Common myeloid progenitor, CD34-positive (primary cell): ENCODE results near the gene PAMR1.

Experiments
- CTCF ChIA-PET: fragments of 350-600 bp; sonication (Branson Sonifier 250); formaldehyde crosslinking; loops from one replicate; lab custom pipeline; 2021; ENCODE audit warnings: antibody characterized with exemption; lab: Charles Lee
- POLR2A ChIA-PET: fragments of 350-600 bp; sonication (Branson Sonifier 250); formaldehyde crosslinking; loops from one replicate; lab custom pipeline; 2021; ENCODE audit warnings: antibody characterized with exemption; lab: Charles Lee
- DNase-seq, 3 donors: peaks; one replicate each; pipeline versions ENCODE4 v3.0.0 to v3.0.0-alpha.2; 2013
- H3K27ac ChIP-seq, 2 experiments: 1 replicate in 1 of 2; 2 replicates in 1 of 2; pipeline ENCODE4 v1.7.0; 2013; ENCODE audit warnings: inconsistent platforms in 2 of 2, low read length in 2 of 2, mild to moderate bottlenecking in 2 of 2, low read depth in 1 of 2, moderate library complexity in 1 of 2; ENCODE audit not compliant: severe bottlenecking in 2 of 2, insufficient read depth in 1 of 2, poor library complexity in 1 of 2
- H3K27me3 ChIP-seq, 5 experiments: replicated peaks in 2 of 5; 1 replicate in 3 of 5; 2 replicates in 2 of 5; pipeline versions ENCODE4 v1.6.1 to v1.7.0; 2013; ENCODE audit warnings: low read length in 4 of 5, mild to moderate bottlenecking in 2 of 5, moderate library complexity in 2 of 5, inconsistent platforms in 1 of 5; ENCODE audit not compliant: insufficient read depth in 5 of 5, control insufficient read depth in 4 of 5
- H3K36me3 ChIP-seq, 4 experiments: 1 replicate in 2 of 4; 2 replicates in 2 of 4; pipeline versions ENCODE4 v1.6.1 to v1.7.0; 2013; ENCODE audit warnings: low read length in 3 of 4, control low read depth in 1 of 4, mild to moderate bottlenecking in 1 of 4; ENCODE audit not compliant: control insufficient read depth in 4 of 4, insufficient read depth in 4 of 4
- H3K4me1 ChIP-seq, 4 experiments: 1 replicate in 3 of 4; 2 replicates in 1 of 4; pipeline versions ENCODE4 v1.6.1 to v1.7.1; 2013; ENCODE audit warnings: low read length in 3 of 4, mild to moderate bottlenecking in 3 of 4, control low read depth in 1 of 4, inconsistent platforms in 1 of 4, moderate library complexity in 1 of 4; ENCODE audit not compliant: control insufficient read depth in 4 of 4, insufficient read depth in 4 of 4; ENCODE audit errors: control extremely low read depth in 1 of 4
- H3K4me3 ChIP-seq, 7 experiments: 1 replicate in 4 of 7; 2 replicates in 3 of 7; pipeline versions ENCODE4 v1.5.1 to v1.7.0; 2013; ENCODE audit warnings: mild to moderate bottlenecking in 7 of 7, low read length in 6 of 7, moderate library complexity in 6 of 7, inconsistent platforms in 2 of 7, low read depth in 2 of 7, control low read depth in 1 of 7; ENCODE audit not compliant: insufficient read depth in 4 of 7, control insufficient read depth in 1 of 7; ENCODE audit errors: extremely low read depth in 1 of 7
- H3K9me3 ChIP-seq, 5 experiments: 1 replicate in 4 of 5; 2 replicates in 1 of 5; pipeline versions ENCODE4 v1.6.1 to v1.7.1; 2013; ENCODE audit warnings: low read length in 4 of 5, mild to moderate bottlenecking in 2 of 5, inconsistent platforms in 1 of 5, low read depth in 1 of 5, moderate library complexity in 1 of 5; ENCODE audit not compliant: control insufficient read depth in 4 of 5, insufficient read depth in 2 of 5; ENCODE audit errors: control extremely low read depth in 1 of 5
- WGBS: methylation state at CpG from one replicate; pipeline ENCODE4 v1.1.5; 2013; ENCODE audit not compliant: insufficient coverage; 5-methylcytosine and 5-hydroxymethylcytosine counted together

The PAMR1 gene

GRCh38 chr11:35563484-35564244, 38.2 kb upstream of the PAMR1 start:
- CTCF ChIA-PET = interaction anchor here (0.6 to 1.0 kb wide), 2 partner anchors 41 to 45 kb away, joined by 3 read pairs; no protein-coding TSS in a partner anchor
- H3K27ac ChIP-seq = no peak overlapping the region
- no peak overlapping the region for H3K4me3 ChIP-seq
- no peak for DNase-seq
- peaks cover 0 to 5% (median under 1%) of the 10 kb centered on the region in 5 experiments for H3K27me3 ChIP-seq
- no peaks in the 10 kb centered on the region for H3K4me1 ChIP-seq
- no peaks in the 10 kb centered on the region for H3K36me3 ChIP-seq
- 100% methylated on average over 2 of the region's 6 CpGs for WGBS
- peaks cover 0 to 5% (median 0%) of the 10 kb centered on the region in 5 experiments for H3K9me3 ChIP-seq
- POLR2A ChIA-PET = interaction anchor here (0.6 kb wide), 1 partner anchor 205 kb away, joined by 3 read pairs; no protein-coding TSS in a partner anchor

DNA sequence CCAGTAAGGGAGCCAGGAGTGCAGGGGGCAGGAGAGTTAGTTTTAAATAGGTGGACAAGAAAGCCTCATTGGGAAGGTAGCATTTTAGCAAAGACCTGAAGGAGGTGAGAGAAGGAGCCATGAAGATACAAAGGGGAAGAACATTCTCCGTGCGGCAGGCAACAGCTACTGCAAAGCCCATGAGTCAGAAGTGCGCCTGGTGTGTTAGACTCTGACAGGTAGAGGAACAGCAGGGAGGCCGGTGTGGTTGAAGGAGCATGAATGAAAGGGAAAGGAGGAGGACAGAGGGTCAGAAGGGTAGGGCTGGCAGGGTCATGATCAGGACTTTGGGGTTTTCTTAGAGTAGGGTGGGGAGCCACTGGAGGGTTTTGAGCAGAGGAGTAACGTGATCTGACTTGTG, 34.5 kb upstream of the PAMR1 start:
- Histone ChIP-seq H3K4me1 (no peaks in the 10 kb centered on the region), H3K9me3 (no peaks in the 10 kb centered on the region), H3K27me3 (peaks cover 0 to 2% (median 0%) of the 10 kb centered on the region in 5 experiments), H3K4me3 (no peak overlapping the region), H3K36me3 (no peaks in the 10 kb centered on the region), H3K27ac (no peak overlapping the region)
- no peak for DNase-seq
- WGBS = 98% methylated on average over 4 of the region's 5 CpGs
- ChIA-PET POLR2A (no interaction called here), CTCF (no interaction called here)

DNA sequence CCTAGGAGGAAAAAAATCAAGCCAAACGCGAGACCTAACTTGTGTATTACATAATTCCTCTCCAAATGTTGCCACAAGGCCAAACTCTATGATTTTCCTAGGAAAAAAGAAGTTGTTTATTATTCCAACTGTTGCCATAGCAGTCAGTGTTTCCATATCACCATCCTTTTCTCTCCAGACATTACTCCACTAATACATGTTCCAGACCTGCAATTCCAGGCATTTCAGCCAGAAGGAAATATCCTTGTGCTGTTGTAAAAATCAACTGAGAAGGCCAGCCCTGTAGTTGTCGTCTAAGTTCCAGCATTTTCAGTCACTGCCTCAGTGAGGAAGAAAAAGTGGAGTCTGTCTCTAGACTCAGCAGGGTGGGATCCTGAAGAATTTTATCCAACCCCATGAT, 33.1 kb upstream of the PAMR1 start:
- peaks cover 0 to 2% (median 0%) of the 10 kb centered on the region in 5 experiments for H3K27me3 ChIP-seq
- no peak for DNase-seq
- H3K4me1 ChIP-seq = no peaks in the 10 kb centered on the region
- 90% methylated on average over 3 of the region's 3 CpGs for WGBS
- ChIA-PET POLR2A (no interaction called here), CTCF (no interaction called here)
- H3K4me3 ChIP-seq = no peak overlapping the region
- no peak overlapping the region for H3K27ac ChIP-seq
- no peaks in the 10 kb centered on the region for H3K9me3 ChIP-seq
- H3K36me3 ChIP-seq = no peaks in the 10 kb centered on the region

DNA sequence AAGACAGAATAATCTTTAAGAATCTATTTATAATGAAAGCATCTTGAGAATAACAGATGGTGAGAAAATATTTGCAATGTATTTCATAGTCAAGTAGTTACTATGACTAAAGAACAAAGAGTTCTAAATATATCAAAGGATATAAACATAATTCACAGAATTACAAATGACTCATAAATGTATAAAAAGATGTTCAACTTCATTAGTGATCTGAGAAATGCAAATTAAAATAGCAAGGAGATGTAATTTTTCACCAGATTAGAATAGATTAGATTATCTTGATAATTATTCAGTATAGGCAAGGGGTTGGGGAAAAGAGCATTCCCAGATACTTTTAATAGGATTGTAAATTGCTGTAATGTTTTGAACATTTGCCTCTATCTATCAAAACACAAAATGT, 30.1 kb upstream of the PAMR1 start:
- no peak overlapping the region for H3K4me3 ChIP-seq
- peaks cover 0 to 2% (median 0%) of the 10 kb centered on the region in 5 experiments for H3K27me3 ChIP-seq
- POLR2A ChIA-PET = no interaction called here
- CTCF ChIA-PET = no interaction called here
- no peaks in the 10 kb centered on the region for H3K4me1 ChIP-seq
- DNase-seq = no peak
- H3K9me3 ChIP-seq = no peaks in the 10 kb centered on the region
- H3K27ac ChIP-seq = no peak overlapping the region
- no peaks in the 10 kb centered on the region for H3K36me3 ChIP-seq

- no peak overlapping the region for H3K4me3 ChIP-seq
- no peaks in the 10 kb centered on the region for H3K4me1 ChIP-seq
- peaks cover 0 to 2% (median 0%) of the 10 kb centered on the region in 5 experiments for H3K27me3 ChIP-seq
- ChIA-PET CTCF (no interaction called here), POLR2A (no interaction called here)
- H3K27ac ChIP-seq = no peak overlapping the region
- 69% methylated on average over 2 of the region's 5 CpGs for WGBS
- H3K9me3 ChIP-seq = no peaks in the 10 kb centered on the region
- DNase-seq = no peak
- no peaks in the 10 kb centered on the region for H3K36me3 ChIP-seq
Observed at GRCh38 chr11:35554491-35555437, 29.3 kb upstream of the PAMR1 start.

DNA sequence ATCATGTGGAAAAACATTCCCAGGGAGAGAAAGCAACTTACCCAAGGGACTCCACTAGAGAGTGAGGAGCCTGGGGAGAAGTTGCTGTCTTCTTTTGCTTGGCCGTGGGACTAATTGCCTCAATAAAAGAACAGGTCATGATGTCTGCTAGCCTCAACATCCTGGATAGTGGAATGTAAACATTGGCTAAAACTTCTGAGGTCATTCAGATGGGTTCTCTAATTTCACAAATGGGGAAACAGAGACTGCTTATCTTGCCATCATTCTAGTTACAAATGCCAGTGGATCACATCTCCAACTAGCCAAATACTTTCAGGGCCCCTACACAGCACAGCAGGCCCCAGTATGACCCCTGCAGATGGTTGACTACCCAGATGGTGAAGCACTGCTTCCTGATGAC, 28.4 kb upstream of the PAMR1 start:
- POLR2A ChIA-PET = no interaction called here
- 100% methylated on average over 1 of the region's 1 CpG for WGBS
- Histone ChIP-seq H3K4me1 (no peaks in the 10 kb centered on the region), H3K9me3 (no peaks in the 10 kb centered on the region), H3K4me3 (no peak overlapping the region), H3K27ac (no peak overlapping the region), H3K27me3 (peaks cover 0 to 2% (median 0%) of the 10 kb centered on the region in 5 experiments), H3K36me3 (no peaks in the 10 kb centered on the region)
- CTCF ChIA-PET = no interaction called here
- no peak for DNase-seq

DNA sequence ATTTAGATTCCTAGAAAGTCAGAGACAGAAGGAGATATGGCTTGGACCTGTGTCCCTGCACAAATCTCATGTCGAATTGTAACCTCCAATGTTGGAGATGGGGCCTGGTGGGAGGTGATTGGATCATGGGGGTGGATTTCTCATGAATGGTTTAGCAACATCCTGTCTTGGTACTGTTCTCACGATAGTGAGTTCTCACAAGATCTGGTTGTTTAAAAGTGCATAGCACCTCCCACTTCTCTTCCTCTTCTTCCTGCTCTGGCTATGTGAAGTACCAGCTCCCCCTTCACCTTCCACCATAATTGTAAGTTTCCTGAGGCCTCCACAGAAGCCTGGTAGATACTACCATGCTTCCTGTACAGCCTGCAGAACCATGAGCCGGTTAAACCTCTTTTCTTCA, 27.6 kb upstream of the PAMR1 start:
- no peak for DNase-seq
- CTCF ChIA-PET = no interaction called here
- H3K27me3 ChIP-seq = no peaks in the 10 kb centered on the region
- WGBS = 77% methylated on average over 2 of the region's 3 CpGs
- no peaks in the 10 kb centered on the region for H3K36me3 ChIP-seq
- no peaks in the 10 kb centered on the region for H3K9me3 ChIP-seq
- no peak overlapping the region for H3K4me3 ChIP-seq
- H3K4me1 ChIP-seq = no peaks in the 10 kb centered on the region
- POLR2A ChIA-PET = no interaction called here
- H3K27ac ChIP-seq = no peak overlapping the region
